Activated naive CD4-positive, alpha-beta T cell treated with anti-CD3 and anti-CD28 coated beads, Interleukin-2, amount 10 ng/mL, durations not matched to agents 7 days and 5 days (primary cell): ENCODE data around the gene CCL7.

ENCODE experiments used
- CTCF ChIA-PET: fragments of 350-600 bp; sonication (Branson Sonifier 250); formaldehyde crosslinking; loops from one replicate; lab custom pipeline; 2021; ENCODE audit warnings: antibody characterized with exemption; lab: Charles Lee
- DNase-seq: peaks from one replicate; pipeline ENCODE4 v3.0.0-alpha.2; 2020
- H3K27ac Mint-ChIP-seq: one replicate; pipeline ENCODE4 v1.8.0; 2021; ENCODE audit warnings: mild to moderate bottlenecking, moderate library complexity, mixed read lengths
- H3K27me3 Mint-ChIP-seq: one replicate; pipeline ENCODE4 v1.8.0; 2021; ENCODE audit warnings: mild to moderate bottlenecking, mixed read lengths
- H3K36me3 Mint-ChIP-seq: one replicate; pipeline ENCODE4 v1.8.0; 2021; ENCODE audit warnings: mixed read lengths
- H3K4me1 Mint-ChIP-seq: one replicate; pipeline ENCODE4 v1.8.0; 2021; ENCODE audit warnings: mixed read lengths
- H3K4me3 Mint-ChIP-seq: one replicate; pipeline ENCODE4 v1.8.0; 2021; ENCODE audit warnings: mild to moderate bottlenecking, moderate library complexity, mixed read lengths
- H3K9me3 Mint-ChIP-seq: one replicate; pipeline ENCODE4 v1.8.0; 2021; ENCODE audit warnings: mixed read lengths

The CCL7 gene

DNA sequence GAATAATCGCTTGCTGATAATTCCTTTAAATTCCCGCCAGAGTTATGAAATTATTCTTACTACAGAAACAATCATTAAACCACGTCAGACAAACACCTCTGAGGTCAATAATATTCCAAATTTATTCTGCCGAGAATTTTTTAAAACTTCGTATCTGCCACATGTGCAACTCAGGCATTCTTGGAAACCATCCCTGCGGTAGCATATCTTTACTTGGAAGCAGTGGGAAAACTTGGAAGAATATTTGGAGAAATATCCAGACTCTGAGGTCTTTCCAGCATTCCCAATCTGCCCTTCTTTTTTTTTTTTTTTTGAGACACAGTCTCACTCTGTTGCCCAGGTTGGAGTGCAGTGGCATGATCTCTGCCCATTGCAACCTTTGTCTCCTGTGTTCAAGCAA lies 13.6 kb downstream of the CCL7 start:
- no peaks in the 10 kb centered on the region for H3K36me3 Mint-ChIP-seq
- no peak for DNase-seq
- H3K27me3 Mint-ChIP-seq, result peaks cover 4% of the 10 kb centered on the region
- no peak overlapping the region for H3K4me3 Mint-ChIP-seq
- no peaks in the 10 kb centered on the region for H3K9me3 Mint-ChIP-seq
- CTCF ChIA-PET, result no interaction called here
- H3K27ac Mint-ChIP-seq, result no peak overlapping the region
- no peaks in the 10 kb centered on the region for H3K4me1 Mint-ChIP-seq

DNA sequence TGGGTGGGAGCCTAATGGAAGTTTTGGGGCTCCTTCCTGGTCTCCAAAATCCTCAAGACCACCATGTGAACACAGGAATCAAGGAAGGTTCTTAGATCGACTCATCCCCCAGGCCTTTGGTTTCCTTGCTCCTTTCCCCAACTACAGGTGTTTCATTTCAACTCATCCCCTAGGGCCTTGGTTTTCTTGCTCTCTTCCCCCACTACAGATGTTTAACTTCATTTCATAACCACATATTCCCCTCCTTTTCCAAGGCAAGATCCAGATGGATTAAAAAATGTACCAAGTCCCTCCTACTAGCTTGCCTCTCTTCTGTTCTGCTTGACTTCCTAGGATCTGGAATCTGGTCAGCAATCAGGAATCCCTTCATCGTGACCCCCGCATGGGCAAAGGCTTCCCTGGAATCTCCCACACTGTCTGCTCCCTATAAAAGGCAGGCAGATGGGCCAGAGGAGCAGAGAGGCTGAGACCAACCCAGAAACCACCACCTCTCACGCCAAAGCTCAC lies 15.3 kb downstream of the CCL7 start, which contains the start of gene CCL11:
CCL11 (plus strand) TSS at position 457 of the 507 bp plus-strand sequence. CDS start 67 bp downstream, outside the sequence.
- H3K36me3 Mint-ChIP-seq, result no peaks in the 10 kb centered on the region
- H3K4me1 Mint-ChIP-seq, result no peaks in the 10 kb centered on the region
- no peak within 1 kb of the TSS for H3K4me3 Mint-ChIP-seq
- no peaks in the 10 kb centered on the region for H3K9me3 Mint-ChIP-seq
- no peak for DNase-seq
- peaks cover 7% of the 10 kb centered on the region for H3K27me3 Mint-ChIP-seq
- CTCF ChIA-PET, result interaction anchor here (0.6 kb wide), 1 partner anchor 22 kb away, joined by 3 read pairs; no protein-coding TSS in a partner anchor
- no peak within 1 kb of the TSS for H3K27ac Mint-ChIP-seq

DNA sequence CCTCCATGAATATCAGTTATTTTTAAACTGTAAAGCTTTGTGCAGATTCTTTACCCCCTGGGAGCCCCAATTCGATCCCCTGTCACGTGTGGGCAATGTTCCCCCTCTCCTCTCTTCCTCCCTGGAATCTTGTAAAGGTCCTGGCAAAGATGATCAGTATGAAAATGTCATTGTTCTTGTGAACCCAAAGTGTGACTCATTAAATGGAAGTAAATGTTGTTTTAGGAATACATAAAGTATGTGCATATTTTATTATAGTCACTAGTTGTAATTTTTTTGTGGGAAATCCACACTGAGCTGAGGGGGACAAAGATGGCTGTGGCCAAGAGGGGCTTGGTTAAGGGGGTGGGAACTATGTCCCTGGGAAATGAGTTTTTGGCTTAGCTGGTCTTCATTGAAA lies 17.9 kb downstream of the CCL7 start:
- no peaks in the 10 kb centered on the region for H3K9me3 Mint-ChIP-seq
- H3K27ac Mint-ChIP-seq, result no peak overlapping the region
- CTCF ChIA-PET, result interaction anchor here (0.8 kb wide), 1 partner anchor 71 kb away, joined by 3 read pairs; no protein-coding TSS in a partner anchor
- H3K4me3 Mint-ChIP-seq, result no peak overlapping the region
- peaks cover 15% of the 10 kb centered on the region for H3K27me3 Mint-ChIP-seq
- no peak for DNase-seq
- no peaks in the 10 kb centered on the region for H3K36me3 Mint-ChIP-seq
- no peaks in the 10 kb centered on the region for H3K4me1 Mint-ChIP-seq

DNA sequence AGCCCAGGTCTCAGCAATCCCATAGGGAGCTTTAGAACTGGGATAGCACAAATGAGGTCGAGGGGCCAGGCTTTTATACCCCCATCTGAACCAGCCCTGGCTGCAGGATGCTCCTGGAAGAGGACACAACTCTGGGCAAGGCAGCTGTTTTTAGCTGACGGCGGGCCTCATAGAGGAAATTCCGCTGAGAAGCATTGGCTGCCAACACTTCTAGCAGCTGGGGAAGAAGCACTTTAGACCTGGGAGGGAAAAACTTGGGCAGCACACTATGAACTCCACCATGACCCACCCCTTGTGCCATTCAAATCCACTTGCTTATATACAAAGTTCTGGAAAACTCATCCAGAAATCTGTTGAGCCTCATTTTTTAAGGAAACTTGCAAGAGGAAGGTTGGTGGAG lies 20.6 kb downstream of the CCL7 start:
- Mint-ChIP-seq H3K27me3 (peaks cover 15% of the 10 kb centered on the region), H3K4me1 (no peaks in the 10 kb centered on the region), H3K4me3 (no peak overlapping the region), H3K9me3 (no peaks in the 10 kb centered on the region), H3K36me3 (no peaks in the 10 kb centered on the region), H3K27ac (no peak overlapping the region)
- CTCF ChIA-PET, result no interaction called here
- DNase-seq, result no peak

DNA sequence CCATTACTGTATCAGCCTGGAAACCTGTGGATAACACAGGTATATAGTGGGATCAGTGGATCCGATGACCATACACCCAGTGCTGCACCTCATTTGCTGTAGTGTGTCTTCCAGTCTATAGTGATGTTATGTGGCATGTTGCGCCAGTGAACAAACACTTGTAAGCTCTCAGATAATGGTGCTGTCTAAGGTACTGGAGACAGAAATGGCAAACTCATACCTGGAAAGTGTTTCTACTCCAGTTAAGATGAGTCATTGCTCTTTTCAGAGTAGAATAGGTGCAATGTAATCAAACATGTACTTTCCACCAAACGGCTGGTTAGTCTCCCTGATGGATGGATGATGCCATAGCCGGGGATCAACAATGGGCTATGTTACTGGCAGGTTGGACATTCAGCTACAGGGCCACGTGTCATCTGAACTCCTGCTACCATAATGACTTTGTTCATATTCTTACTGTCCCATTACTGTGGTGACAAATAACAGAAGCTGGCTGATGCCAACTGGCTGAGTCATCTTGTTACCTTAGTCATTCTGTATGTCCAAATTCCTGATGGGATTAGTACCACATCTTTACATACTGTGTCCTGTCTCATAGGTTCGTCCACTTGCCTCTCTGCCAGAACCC lies 21.8 kb downstream of the CCL7 start:
- H3K27me3 Mint-ChIP-seq, result peaks cover 14% of the 10 kb centered on the region
- DNase-seq, result no peak
- no peak overlapping the region for H3K27ac Mint-ChIP-seq
- H3K9me3 Mint-ChIP-seq, result no peaks in the 10 kb centered on the region
- CTCF ChIA-PET, result no interaction called here
- H3K4me1 Mint-ChIP-seq, result no peaks in the 10 kb centered on the region
- H3K36me3 Mint-ChIP-seq, result no peaks in the 10 kb centered on the region
- no peak overlapping the region for H3K4me3 Mint-ChIP-seq

DNA sequence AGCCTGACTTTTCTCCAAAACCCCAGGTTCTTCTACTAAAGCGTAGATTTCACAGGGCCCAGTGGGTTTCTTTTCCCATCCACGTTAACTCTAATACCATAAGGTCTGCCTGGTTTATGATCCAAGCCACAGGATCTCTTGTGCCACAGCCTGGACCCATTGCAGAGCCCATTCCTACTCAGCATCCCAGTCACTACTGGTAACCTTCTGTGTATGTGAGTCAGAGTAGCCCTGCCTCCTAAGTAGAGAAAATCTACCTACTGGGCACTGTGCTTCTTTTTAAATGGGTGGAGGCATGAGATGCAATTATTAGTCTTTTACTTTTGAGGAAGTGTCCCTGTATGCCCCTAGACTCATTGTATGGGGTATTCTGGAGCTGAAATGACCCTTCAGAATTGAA lies 29.0 kb downstream of the CCL7 start:
- Mint-ChIP-seq H3K27me3 (peaks cover 8% of the 10 kb centered on the region), H3K27ac (no peak overlapping the region), H3K4me1 (no peaks in the 10 kb centered on the region), H3K36me3 (no peaks in the 10 kb centered on the region), H3K4me3 (no peak overlapping the region), H3K9me3 (peaks cover 3% of the 10 kb centered on the region)
- CTCF ChIA-PET, result interaction anchor here (0.7 to 5.4 kb wide), 2 partner anchors 10 to 62 kb away, joined by 3 to 26 read pairs; no protein-coding TSS in a partner anchor
- no peak for DNase-seq

DNA sequence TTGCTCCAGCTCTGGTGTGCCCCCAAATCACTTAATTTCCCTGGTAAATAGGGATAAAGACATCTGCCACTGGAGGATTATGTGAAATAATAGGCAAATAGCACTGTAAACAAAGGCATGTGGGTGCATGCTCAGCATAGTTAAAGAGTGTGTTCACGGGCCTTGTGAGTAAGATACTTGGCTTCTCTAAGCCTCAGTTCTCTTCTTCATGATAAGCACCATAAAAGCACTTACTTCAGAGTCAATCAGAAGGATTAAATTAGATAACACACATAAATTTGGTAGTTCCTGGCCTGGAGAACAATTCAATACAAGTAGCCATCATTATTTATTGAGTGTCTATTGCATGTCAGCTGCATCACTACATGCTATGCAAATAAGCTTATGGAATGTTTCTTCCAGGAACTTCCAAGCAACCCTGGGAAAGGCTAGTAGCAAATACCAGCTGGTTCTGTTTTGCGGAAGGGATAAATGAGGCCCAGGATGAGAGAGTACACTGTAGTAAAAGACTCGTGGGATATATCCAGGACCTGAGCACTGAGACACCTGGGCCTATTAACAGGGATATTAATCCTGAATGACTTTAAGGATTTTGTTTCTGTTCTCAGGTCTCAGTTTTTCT lies 30.0 kb downstream of the CCL7 start:
- Mint-ChIP-seq H3K36me3 (no peaks in the 10 kb centered on the region), H3K4me3 (no peak overlapping the region), H3K9me3 (peaks cover 3% of the 10 kb centered on the region), H3K4me1 (no peaks in the 10 kb centered on the region), H3K27ac (no peak overlapping the region), H3K27me3 (peaks cover 8% of the 10 kb centered on the region)
- CTCF ChIA-PET, result interaction anchor here (5.4 kb wide), 1 partner anchor 61 kb away, joined by 26 read pairs; no protein-coding TSS in a partner anchor
- no peak for DNase-seq

DNA sequence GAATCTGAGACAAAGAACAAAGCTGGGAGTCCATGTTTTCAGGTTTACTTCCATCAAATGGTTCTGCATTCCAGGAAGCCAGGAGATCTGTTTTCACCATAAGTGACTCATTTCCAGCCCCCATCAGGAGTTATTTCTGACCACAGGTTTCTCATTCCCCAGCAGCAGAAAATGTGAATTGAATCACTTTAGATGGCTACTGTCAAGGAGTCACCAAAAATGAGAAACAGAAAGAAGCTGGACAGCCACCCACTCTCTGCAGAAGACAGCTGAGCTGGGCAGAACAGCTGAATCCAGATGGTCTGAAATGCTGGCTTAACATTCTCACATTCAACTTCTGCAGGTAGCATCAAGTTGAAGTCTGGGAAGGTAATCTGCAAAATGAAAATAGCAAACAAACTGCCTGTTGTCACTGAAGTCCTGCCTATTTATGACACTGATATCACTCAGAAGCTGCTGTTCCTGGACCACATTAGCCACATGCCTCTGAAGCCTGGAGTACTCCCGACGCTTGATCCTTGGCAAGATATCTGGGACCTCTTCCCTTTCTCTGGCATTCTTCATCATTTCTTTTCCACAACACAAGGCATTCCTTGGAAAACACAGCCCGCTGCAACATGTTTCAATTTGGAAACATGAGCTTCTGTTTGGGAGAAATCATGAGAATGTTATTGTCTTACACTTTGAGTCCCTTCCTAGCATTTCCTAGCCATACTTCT lies 30.8 kb downstream of the CCL7 start:
- peaks cover 8% of the 10 kb centered on the region for H3K27me3 Mint-ChIP-seq
- no peaks in the 10 kb centered on the region for H3K36me3 Mint-ChIP-seq
- no peaks in the 10 kb centered on the region for H3K4me1 Mint-ChIP-seq
- H3K9me3 Mint-ChIP-seq, result peaks cover 3% of the 10 kb centered on the region
- no peak for DNase-seq
- H3K4me3 Mint-ChIP-seq, result no peak overlapping the region
- CTCF ChIA-PET, result interaction anchor here (5.4 kb wide), 1 partner anchor 60 kb away, joined by 26 read pairs; no protein-coding TSS in a partner anchor
- no peak overlapping the region for H3K27ac Mint-ChIP-seq

DNA sequence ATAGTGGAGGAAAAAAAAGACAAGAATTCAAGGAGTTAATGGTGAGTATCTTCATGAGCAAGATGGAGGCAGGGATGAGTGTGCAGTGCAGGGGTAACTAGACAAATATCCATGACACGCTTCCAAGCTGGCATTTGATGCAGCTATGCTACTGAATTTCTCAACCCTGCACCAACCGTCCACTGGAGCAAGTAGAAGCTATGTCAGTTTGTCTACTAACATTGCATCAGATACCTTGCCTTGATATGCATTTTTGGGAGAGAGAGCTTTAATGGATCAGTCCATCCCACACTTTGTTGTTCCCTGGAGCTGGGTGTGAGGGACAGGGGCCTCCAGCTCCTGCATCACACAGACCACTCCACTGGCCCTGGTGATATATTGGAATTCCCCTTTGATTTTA lies 32.0 kb downstream of the CCL7 start:
- no peak for DNase-seq
- H3K27ac Mint-ChIP-seq, result no peak overlapping the region
- CTCF ChIA-PET, result interaction anchor here (5.4 kb wide), 1 partner anchor 59 kb away, joined by 26 read pairs; no protein-coding TSS in a partner anchor
- peaks cover 8% of the 10 kb centered on the region for H3K27me3 Mint-ChIP-seq
- no peaks in the 10 kb centered on the region for H3K36me3 Mint-ChIP-seq
- H3K4me3 Mint-ChIP-seq, result no peak overlapping the region
- H3K9me3 Mint-ChIP-seq, result peaks cover 3% of the 10 kb centered on the region
- H3K4me1 Mint-ChIP-seq, result no peaks in the 10 kb centered on the region

DNA sequence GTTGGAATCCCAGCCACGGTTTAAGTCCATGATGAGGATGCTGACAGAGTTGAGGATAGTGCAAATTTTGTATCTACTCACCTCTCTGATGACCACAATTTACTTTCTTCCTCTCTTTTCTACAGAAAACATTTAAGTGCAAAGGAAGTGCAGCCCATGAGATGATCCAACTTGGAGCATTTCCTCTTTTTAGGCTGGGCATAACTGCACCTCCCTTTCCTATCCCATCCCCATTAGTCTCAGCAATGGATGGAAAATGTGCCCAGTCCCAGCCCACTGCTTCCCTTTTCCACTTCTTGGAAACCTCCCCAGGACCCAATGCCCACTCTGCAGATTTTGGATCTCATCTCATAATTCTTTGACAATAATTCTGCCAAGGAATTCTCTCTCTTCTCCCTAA lies 32.6 kb downstream of the CCL7 start:
- H3K27me3 Mint-ChIP-seq, result peaks cover 8% of the 10 kb centered on the region
- no peaks in the 10 kb centered on the region for H3K4me1 Mint-ChIP-seq
- no peak overlapping the region for H3K27ac Mint-ChIP-seq
- DNase-seq, result no peak
- H3K4me3 Mint-ChIP-seq, result no peak overlapping the region
- H3K9me3 Mint-ChIP-seq, result peaks cover 3% of the 10 kb centered on the region
- CTCF ChIA-PET, result interaction anchor here (5.4 kb wide), 1 partner anchor 59 kb away, joined by 26 read pairs; no protein-coding TSS in a partner anchor
- no peaks in the 10 kb centered on the region for H3K36me3 Mint-ChIP-seq

DNA sequence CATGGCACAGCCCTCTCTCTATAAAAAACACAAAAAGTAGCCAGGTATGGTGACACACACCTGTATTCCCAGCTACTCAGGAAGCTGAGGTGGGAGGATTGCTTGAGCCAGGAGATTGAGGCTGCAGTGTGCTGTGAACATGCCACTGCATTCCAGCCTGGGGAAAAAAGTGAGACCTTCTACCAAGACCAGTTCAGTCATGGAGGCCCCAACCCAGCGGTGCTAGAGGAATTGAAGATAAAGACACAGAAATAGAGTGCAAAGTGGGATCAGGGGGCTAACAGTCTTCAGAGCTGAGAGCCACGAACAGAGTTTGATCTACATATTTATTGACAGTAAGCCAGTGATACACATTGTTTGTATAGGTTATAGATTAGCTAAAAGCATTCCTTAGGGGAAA lies 33.6 kb downstream of the CCL7 start:
- H3K27ac Mint-ChIP-seq, result no peak overlapping the region
- CTCF ChIA-PET, result interaction anchor here (2.0 to 5.4 kb wide), 2 partner anchors 58 to 101 kb away, joined by 4 to 26 read pairs; no protein-coding TSS in a partner anchor
- no peak overlapping the region for H3K4me3 Mint-ChIP-seq
- peaks cover 8% of the 10 kb centered on the region for H3K27me3 Mint-ChIP-seq
- H3K9me3 Mint-ChIP-seq, result no peaks in the 10 kb centered on the region
- DNase-seq, result no peak
- no peaks in the 10 kb centered on the region for H3K36me3 Mint-ChIP-seq
- no peaks in the 10 kb centered on the region for H3K4me1 Mint-ChIP-seq

DNA sequence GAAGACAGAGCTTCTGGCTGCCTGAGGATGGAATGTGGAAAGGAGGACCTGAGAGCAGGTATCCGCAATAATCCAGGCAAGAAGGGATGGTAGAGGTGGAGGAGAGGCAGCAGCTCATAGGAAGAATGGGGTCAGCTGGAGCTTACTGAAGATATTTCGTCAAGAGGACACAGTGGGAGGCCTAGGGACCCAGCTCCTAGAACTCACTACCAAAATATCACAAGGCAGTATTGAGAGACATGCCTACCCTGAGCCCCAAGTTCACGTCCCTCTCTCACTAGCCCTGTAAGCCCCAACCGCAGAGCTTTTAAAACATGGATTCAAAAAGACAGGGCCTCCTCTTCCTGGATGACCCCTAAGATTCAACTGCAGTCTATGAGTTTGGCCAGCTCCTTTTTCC lies 35.0 kb downstream of the CCL7 start:
- Mint-ChIP-seq H3K36me3 (no peaks in the 10 kb centered on the region), H3K4me1 (no peaks in the 10 kb centered on the region), H3K27me3 (peaks cover 14% of the 10 kb centered on the region), H3K4me3 (no peak overlapping the region), H3K9me3 (no peaks in the 10 kb centered on the region), H3K27ac (no peak overlapping the region)
- DNase-seq, result no peak
- CTCF ChIA-PET, result interaction anchor here (2.0 kb wide), 1 partner anchor 102 kb away, joined by 4 read pairs; no protein-coding TSS in a partner anchor

DNA sequence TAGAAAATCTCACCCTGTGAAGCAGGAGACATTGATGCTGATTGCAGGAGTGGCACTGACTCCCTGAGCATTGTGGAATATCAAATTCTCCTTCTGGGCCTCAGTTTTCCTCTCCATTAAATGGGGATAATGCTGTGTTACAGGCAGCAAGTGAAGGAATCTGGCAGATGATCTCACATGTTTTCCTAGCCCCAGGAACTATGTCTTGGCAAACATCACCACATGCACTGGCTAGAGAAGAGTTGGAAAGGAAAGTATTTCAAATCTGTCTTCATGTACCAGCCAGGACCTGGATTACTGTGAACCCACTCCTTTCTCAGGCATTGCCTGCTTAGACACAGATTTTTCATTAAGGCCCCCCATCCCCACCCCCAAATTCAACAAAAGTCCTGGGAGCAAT lies 35.6 kb downstream of the CCL7 start:
- H3K27me3 Mint-ChIP-seq, result peaks cover 13% of the 10 kb centered on the region
- CTCF ChIA-PET, result interaction anchor here (1.2 to 2.0 kb wide), 3 partner anchors 55 to 103 kb away, joined by 3 to 4 read pairs (median 4); no protein-coding TSS in a partner anchor

DNA sequence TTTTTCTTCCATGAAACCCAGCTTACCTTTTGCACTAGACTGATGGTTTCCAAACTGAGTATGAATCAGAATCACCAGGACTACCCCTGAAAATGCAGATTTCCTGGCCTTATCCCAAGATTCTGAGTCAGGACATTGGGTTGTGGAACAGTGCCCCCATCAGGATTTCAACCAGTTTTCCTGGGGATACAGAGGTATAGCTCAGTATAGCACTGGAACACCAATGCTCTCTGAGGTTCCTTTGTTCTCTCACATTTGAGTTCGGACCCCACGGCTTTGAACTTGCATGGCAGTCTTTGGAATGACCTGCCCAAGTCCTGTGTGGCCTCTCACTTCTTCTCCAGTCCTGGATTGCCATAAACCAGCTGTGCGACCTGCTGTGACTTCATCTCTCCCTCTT lies 36.4 kb downstream of the CCL7 start:
- peaks cover 12% of the 10 kb centered on the region for H3K27me3 Mint-ChIP-seq
- H3K36me3 Mint-ChIP-seq, result no peaks in the 10 kb centered on the region
- H3K27ac Mint-ChIP-seq, result no peak overlapping the region
- H3K4me3 Mint-ChIP-seq, result no peak overlapping the region
- H3K9me3 Mint-ChIP-seq, result no peaks in the 10 kb centered on the region
- H3K4me1 Mint-ChIP-seq, result no peaks in the 10 kb centered on the region
- DNase-seq, result no peak
- CTCF ChIA-PET, result interaction anchor here (1.2 to 1.3 kb wide), 2 partner anchors 54 to 56 kb away, joined by 3 to 4 read pairs; no protein-coding TSS in a partner anchor

More for the DNA sequence above, 35.6 kb downstream of the CCL7 start:
- DNase-seq, result no peak
- Mint-ChIP-seq H3K4me1 (no peaks in the 10 kb centered on the region), H3K36me3 (no peaks in the 10 kb centered on the region), H3K9me3 (no peaks in the 10 kb centered on the region), H3K27ac (no peak overlapping the region), H3K4me3 (no peak overlapping the region)
